CD4-positive, alpha-beta T cell treated with Interleukin-15 for 1 hour (primary cell): Measurements from ENCODE around the gene PPARG.
"Not testable (repeated sequence)": the region's sequence is repeated elsewhere in the genome, so short reads cannot be mapped to it uniquely, and the experiment has no call there.

Experiments used
- DNase-seq: peaks from one replicate; pipeline ENCODE4 v3.0.0-alpha.2; 2020

Gene PPARG

DNA sequence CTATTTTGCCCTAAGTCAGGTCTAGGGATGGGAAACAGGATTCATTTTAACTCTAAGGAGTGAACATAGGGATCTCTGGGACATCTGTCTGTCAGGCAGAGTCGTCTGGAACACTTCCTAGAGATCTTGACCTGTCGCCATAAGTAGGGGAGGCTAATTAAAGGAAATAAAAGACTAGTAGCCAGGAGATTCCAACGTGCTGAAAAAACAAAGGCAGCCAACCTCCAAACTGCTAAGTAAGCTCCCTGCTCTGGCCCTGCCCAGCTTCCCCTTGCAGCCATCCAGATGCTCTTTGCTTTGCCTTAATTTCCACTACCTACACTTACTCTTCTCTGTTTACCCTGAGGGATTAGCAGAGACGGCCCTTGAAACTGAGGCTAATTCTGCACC lies 177.0 kb downstream of the PPARG start:
- no peak for DNase-seq

- DNase-seq: no peak
Measured at GRCh38 chr3:12467746-12468145, 178.9 kb downstream of the PPARG start.

DNA sequence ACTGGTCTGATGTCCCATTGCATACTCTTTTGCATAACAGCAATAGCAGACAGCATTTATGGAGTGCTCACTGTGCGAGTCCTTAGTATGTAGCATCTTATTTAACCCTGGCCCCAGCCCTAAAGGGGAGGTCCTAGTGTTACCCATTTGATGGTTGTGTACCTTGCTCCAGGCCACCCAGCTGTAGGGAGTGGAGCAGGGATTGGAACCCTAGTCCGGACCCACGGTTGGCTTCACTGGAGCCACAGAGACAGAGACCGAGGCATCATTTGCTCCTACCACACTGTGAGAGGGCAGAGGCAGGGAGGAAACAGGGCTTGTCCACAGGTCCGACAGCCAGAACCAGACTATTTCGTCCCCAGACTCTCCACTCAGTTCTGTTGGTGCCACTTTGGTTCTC lies 179.4 kb downstream of the PPARG start:
- no peak for DNase-seq

DNA sequence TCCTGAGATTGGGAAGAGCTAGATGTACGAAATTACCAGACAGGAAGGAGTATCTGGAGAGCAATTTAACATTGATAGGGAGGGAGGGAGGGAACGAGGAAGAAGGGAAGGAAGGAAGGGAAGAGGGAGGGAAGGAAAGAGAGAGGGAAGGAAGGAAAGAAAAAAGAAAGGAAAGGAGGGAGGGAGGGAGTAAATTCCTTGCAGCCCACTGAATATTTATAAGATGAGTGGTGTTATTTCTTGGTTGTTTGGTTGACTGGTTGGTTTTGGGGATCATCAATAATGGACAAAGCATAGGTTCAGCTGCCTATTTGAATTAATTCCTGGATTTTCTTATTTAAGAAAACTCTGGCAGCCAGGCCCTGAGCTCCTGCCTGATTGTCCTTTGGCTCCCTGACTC lies 179.9 kb downstream of the PPARG start:
- DNase-seq: no peak

DNA sequence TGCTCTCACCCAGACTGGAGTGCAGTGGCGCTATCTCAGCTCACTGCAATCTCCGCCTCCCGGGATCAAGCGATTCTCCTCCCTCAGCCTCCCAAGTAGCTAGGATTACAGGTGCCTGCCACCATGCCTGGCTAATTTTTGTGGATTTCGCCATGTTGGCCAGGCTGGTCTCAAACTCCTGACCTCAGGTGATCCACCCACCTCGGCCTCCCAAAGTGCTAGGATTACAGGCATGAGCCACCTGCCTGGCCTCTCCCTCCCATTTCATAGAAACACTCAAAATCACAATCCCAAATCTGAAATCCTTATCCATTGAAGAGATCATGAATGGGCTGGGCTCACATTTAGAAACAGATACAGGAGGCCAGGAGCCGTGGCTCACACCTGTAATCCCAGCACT lies 180.4 kb downstream of the PPARG start:
- not testable (repeated sequence) for DNase-seq

DNA sequence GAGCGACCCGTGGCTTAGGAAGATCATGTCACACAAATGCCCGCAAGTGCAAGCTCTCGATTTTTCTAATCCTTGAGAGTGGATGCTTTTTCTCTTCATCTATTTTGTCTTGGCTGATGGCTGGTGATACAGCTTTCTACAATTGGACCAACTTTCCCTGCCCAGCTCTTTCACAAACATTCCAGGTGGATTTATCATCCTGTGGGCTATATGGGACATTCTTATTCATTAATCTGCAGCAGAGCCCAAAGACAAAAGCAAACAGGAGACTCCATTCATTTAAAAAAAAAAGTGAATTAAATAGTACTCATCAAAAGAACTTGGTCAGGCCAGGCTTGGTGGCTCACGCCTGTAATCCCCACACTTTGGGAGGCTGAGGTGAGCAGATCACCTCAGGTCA lies 181.2 kb downstream of the PPARG start:
- no peak for DNase-seq

DNA sequence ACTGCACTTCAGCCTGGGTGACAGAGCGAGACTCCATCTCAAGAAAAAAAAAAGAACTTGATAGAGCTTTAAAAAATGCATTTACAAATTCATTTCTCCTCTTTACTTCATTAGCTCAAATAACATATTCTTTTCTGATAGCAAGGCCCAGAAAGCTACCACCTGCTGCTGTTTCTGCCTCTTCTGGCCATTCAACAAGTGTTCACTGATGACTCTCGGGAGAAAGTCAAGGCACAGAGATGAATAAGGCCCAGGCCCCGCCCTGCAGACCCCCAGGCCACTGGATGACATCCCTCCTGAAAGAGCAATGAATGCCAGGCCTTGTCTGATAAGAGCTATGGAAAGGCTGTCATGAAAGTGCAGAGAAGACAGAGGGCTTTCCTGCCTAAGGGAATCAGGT lies 181.8 kb downstream of the PPARG start:
- DNase-seq: no peak

DNA sequence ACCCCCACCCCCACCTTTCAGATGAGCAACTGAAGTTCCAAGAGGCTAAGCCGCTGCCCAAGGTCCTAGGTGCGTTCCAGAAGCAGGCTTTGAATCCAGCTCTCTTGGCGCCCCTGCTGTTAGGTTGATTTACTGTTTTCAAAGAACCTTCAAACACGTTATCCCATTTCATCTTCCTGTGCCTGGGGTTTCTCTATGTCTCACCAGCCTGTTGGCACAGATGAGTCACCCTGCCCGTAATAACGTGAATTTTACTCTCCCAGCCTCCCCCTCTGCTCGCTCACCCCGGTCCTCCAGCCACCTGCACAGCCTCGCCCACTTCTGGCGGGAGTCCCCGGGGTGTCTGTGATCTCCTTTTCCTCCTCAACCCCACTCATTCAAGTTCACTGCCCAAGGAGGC lies 182.4 kb downstream of the PPARG start:
- DNase-seq: no peak

- no peak for DNase-seq
Measured at GRCh38 chr3:12472000-12472610, 183.2 kb downstream of the PPARG start.

DNA sequence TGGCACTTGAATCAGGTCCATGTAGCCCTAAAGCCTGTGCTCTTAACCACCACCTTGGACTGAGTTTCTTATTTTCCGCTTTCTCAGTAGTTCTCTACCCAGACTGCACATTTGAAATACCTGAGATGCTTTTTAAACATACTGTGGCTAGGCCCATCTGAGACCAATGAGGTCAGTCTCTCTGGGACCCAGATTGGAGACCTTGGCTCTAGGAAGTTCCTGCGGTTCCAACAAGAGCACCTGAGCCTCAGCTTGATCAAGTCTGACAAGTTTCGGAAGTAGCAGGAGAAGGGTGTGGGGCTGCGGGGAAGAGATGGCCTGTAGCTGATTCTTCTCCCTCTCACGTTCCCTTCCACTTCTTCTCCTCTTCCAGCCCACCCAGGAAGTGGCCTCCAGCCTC lies 183.9 kb downstream of the PPARG start:
- no peak for DNase-seq

DNA sequence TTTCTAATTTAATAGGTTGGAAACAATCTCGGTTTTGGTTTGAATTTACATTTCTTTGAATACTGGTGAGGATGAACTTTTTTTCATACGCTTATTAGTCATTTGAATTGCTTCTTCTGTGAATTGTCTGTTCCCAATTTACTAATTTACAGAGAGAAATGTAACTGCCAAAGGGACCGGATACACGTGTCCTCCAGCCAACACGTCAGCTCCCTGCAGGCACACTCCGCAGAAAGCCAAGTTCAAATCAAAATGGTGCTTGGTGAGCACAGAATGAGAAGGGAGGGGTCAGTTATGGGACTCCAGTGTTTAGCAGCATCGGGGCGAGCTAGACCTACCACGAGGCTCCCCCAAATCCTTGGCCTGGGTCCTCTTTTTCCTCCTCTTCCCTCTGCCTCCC lies 184.6 kb downstream of the PPARG start:
- no peak for DNase-seq

- DNase-seq: no peak
Measured at GRCh38 chr3:12476238-12476897, 187.5 kb downstream of the PPARG start.

GRCh38 chr3:12477256-12477655 lies 188.4 kb downstream of the PPARG start:
- no peak for DNase-seq

DNA sequence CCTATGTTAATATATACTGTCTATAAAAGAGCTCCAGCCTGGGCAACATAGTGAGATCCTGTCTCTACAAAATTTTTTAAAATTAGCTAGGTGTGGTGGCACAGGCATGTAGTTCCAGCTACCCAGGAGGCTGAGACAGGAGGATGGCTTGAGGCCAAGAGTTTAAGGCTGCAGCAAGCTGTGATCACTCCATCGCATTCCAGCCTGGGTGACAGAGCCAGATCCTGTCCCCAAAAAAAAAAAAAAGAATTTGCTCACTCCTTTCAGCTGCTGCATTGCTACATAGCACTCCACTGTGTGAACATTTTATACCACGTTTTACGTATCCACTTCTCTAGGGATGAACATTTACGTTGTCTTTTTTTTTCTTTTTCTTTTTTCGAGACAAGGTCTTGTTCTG lies 189.5 kb downstream of the PPARG start:
- no peak for DNase-seq

GRCh38 chr3:12479198-12479597 lies 190.3 kb downstream of the PPARG start:
- DNase-seq: not testable (repeated sequence)

- no peak for DNase-seq
Measured at GRCh38 chr3:12479919-12480427, 191.1 kb downstream of the PPARG start.

GRCh38 chr3:12483410-12483809 lies 194.5 kb downstream of the PPARG start:
- DNase-seq: no peak

GRCh38 chr3:12483872-12484197 lies 195.0 kb downstream of the PPARG start:
- DNase-seq: no peak
